SK-N-SH (cell line): Measurements from ENCODE around the gene SULF2.

Experiments
- CHD2 ChIP-seq: fragments of 150-350 bp; IDR thresholded peaks from 2 replicates; pipeline ENCODE4 v1.6.1; 2018; ENCODE audit warnings: low read length; ENCODE audit not compliant: partially characterized antibody
- CTCF ChIP-seq: fragments of 200-600 bp; sonication (generic); IDR thresholded peaks from 2 replicates; pipeline ENCODE4 v1.6.1; 2017; ENCODE audit warnings: antibody characterized with exemption, mild to moderate bottlenecking, moderate library complexity
- EP300 ChIP-seq, 2 experiments: IDR thresholded peaks; 2 replicates each; pipeline versions ENCODE4 v1.4.0 to v1.6.1; 2012; ENCODE audit warnings: borderline replicate concordance in 1 of 2, low read depth in 1 of 2, low read length in 1 of 2
- GABPA ChIP-seq: IDR thresholded peaks from 2 replicates; pipeline ENCODE4 v1.4.0; 2012; ENCODE audit warnings: low read depth, mild to moderate bottlenecking
- JUND ChIP-seq: IDR thresholded peaks from 2 replicates; pipeline ENCODE4 v1.4.0; 2012
- MEF2A ChIP-seq: IDR thresholded peaks from 2 replicates; pipeline ENCODE4 v1.4.0; 2012; ENCODE audit warnings: low read depth, borderline replicate concordance
- NFIC ChIP-seq: IDR thresholded peaks from 2 replicates; pipeline ENCODE4 v1.4.0; 2012; ENCODE audit warnings: borderline replicate concordance
- TAF1 ChIP-seq: IDR thresholded peaks from 2 replicates; pipeline ENCODE4 v1.6.1; 2012; ENCODE audit warnings: low read depth, mild to moderate bottlenecking, low read length, moderate library complexity, borderline replicate concordance

DNA sequence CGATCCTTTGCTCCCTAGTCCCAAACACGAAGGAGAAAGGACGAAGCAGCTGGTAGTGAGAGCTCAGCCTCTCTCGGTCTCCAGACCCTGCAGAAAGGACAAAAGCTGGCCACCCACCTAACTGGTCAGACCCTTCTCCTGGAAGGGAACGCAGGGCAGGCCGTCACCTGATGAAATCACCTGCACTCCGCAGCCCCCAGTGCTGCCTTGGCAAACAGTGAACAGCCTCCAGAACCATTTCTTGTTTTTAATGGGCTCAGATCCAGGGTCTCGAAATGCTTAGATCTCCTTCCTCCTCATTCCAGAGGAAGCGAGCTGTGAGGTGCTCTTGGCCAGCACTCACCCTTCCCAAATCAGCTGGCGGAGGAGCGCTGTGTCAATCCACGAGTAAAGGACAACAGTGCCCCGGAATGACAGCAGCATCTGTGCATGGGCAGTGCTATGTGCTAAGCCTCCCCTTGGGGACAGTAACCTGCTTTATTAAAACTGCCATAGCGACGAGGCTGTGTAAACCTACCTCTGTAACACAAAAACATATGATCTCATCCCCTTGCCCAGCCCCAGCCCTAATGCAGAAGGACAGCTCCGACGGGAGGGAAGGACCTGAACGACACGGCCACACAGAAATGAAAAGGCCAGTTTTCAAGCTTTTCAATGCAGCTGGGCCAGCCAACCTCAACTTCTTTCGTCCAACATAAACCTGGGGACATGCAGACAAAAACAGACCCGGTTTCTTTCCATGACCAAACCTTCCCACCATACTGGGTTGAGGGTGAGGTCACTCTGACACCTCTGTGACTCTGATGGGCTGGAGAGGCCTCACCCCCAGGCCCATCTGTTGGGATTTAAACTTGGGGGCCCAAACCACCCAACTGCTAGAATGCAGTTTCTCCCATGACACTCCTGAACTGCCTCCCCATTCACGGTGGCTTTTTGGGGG is 43.3 kb downstream of the SULF2 start:
- no peak for TF ChIP-seq MEF2A
- TF ChIP-seq CTCF, result no peak
- no peak for TF ChIP-seq EP300 (IDR thresholded peaks at IDR 0.05; ENCODE audit: borderline replicate concordance in 1 of 2, low read depth in 1 of 2, low read length in 1 of 2)
- TF ChIP-seq JUND, result no peak
- TF ChIP-seq CHD2, result no peak
- TF ChIP-seq TAF1, result no peak
- TF ChIP-seq GABPA, result no peak
- TF ChIP-seq NFIC, result no peak
